Activated CD4-positive, alpha-beta T cell treated with anti-CD3 and anti-CD28 coated beads, Interleukin-2, amount 50 U/mL, for 48 hours (primary cell): ENCODE results near the gene NOC2L.

Source experiments
- DNase-seq, 2 experiments: peaks; one replicate each; pipeline ENCODE4 v3.0.0-alpha.2; 2020

The NOC2L gene

DNA sequence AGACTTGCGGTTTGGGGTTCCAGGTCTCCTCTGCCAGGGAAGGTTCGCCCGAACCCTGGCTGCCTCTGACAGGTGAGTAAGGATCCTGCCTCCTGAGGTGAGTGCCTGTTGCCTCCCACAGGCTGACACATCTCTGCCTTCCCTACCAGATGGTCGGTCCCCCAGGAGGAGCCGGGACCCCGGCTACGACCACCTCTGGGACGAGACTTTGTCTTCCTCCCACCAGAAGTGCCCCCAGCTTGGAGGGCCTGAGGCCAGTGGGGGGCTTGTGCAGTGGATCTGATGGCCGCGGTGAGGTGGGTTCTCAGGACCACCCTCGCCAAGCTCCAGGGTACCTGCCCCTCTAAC, 15.2 kb upstream of the NOC2L start:
- no peak for DNase-seq

DNA sequence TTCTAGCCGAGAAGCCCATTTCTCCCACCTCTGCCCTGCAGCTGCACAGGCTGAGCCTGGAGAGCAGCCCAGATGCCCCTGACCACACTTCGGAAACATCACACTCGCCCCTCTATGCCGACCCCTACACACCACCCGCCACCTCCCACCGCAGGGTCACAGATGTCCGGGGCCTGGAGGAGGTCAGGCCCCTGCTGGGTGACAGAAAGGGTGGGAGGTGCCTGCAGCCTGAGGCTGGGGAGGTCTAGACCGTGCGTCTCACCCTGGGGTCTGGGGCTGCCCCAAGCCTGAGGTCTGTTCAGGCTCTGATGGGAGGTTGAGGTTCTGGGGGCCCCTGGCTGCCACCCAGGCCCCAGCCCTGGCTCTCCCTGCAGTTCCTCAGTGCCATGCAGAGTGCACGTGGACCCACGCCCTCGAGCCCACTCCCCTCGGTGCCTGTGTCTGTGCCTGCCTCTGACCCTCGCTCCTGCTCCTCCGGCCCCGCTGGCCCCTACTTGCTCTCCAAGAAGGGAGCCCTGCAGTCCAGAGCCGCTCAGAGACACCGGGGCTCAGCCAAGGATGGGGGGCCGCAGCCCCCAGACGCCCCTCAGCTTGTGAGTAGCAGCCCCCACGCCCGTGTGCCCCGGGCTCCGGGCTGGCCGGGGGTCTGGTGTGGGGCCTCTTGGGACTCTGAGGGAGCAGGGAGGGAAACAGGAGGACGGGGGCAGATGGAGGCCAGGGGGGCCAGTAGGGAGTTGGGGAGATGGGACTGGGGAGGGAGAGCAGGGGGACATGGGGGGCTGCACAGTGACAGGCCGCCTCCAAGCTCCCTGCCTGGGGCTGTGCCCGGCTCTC, 14.6 kb upstream of the NOC2L start:
- no peak for DNase-seq

DNA sequence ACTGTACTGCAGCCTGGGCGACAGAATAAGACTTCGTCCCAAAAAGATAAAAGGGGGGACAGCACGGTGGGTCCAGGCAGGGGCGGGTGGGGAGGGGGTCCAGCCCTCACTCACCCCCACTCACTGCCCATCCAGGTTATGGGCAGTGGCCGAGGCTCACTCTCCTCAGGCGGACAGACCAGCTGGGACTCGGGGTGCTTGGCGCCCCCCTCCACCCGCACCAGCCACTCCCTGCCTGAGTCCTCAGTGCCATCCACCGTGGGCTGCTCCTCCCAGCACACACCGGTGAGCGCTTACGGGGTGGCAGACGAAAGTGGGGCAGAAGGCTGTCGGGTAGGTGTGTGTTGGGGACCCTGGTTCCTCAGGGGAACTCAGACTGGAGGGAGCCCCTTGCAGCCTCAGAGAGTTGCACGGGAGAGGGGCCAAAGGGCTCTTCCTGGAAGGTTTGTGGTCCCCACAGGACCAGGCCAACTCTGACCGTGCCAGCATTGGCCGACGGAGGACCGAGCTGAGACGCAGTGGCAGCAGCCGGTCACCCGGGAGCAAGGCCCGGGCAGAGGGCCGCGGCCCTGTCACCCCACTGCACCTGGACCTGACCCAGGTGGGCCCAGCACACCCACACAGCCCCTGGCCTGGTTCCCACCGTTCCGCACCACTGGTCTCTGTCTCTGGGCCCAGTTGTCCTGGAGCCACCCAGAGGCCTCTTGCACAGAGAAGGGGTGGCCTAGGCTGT, 13.8 kb upstream of the NOC2L start:
- DNase-seq: no peak

DNA sequence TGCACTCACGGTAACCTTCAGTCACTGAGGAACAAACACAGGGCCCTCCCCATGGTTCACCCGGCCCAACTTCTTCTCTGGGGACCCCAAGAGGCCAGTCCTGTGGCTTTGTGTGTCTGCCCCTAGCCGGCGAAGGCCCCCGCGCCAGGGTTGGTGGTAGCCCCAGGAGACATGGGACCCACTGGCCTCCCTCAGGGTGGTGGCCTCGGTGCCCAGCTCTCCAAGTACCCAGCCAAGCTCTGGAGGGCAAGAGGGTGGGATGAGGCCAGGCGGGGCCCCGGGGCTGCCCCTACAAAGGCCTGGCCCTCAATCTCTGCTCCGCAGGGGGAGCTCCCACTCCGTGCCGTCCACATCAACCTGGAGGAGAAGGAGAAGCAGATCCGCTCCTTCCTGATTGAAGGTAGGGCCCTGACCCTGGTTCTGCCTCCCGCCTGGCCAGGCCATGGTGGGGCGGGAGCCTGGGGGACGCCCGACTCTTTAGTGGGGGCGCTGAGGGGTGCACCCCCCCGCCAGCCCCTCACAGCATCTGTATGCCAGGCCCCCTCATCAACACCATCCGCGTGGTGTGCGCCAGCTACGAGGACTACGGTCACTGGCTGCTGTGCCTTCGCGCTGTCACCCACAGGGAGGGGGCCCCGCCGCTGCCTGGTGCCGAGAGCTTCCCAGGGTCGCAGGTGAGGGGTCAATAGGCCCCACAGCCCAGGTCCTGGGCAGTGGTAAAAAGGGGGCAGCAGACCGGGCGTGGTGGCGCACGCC, 12.9 kb upstream of the NOC2L start:
- no peak for DNase-seq

DNA sequence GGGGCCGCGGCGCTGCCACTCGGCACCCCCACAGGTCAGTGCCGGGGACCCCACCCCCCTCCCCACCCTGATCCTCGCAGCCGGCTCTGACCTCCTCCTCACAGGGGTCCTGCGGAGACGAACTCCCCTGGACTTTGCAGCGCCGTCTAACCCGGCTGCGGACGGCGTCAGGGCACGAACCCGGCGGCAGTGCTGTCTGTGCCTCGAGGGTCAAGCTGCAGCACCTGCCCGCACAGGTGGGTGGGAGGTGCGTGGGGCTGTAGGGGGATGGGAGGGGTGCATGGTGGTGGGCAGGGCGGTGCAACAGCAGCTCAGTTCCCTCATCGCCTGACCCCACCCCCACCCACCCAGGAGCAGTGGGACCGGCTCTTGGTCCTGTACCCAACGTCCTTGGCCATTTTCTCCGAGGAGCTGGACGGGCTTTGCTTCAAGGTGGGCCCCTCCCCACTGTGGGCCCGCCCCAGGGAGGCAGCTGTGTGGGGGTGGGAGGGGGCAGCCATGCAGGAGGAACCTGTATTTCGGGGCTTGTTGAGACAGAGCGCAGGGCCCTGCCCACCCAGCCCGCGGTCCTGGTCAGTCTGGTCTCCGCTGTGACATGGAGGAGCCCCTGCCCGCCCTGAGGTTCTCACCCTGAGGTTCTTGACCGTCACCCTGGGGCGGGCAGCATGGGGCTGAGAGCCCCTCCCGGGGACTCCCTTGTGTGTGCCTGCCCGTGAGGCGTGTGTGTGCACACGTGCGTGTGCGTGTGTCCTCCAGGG, 12.1 kb upstream of the NOC2L start:
- no peak for DNase-seq

DNA sequence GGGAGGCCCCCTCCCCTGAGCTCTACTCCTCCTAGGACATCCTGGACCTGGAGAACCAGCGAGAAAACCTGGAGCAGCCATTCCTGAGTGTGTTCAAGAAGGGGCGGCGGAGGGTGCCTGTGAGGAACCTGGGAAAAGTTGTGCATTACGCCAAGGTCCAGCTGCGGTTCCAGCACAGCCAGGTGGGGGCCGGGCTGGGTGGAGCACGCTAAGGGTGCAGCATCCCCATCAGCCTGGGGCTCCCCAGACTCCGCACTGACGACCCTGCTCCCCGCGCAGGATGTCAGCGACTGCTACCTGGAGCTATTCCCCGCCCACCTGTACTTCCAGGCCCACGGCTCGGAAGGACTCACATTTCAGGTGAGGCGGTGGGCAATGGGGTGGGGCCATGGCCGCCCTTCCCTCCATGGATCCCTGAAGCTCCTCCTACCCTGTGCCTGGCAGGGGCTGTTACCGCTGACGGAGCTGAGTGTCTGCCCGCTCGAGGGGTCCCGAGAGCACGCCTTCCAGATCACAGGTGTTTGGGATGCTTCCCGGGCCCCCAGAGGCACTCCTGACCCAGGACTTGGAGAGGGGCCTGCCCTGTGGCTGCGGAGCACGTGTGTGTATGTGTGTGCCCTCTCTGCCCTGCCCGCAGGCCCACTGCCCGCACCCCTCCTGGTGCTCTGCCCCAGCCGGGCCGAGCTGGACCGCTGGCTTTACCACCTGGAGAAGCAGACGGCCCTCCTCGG, 11.4 kb upstream of the NOC2L start:
- no peak for DNase-seq

DNA sequence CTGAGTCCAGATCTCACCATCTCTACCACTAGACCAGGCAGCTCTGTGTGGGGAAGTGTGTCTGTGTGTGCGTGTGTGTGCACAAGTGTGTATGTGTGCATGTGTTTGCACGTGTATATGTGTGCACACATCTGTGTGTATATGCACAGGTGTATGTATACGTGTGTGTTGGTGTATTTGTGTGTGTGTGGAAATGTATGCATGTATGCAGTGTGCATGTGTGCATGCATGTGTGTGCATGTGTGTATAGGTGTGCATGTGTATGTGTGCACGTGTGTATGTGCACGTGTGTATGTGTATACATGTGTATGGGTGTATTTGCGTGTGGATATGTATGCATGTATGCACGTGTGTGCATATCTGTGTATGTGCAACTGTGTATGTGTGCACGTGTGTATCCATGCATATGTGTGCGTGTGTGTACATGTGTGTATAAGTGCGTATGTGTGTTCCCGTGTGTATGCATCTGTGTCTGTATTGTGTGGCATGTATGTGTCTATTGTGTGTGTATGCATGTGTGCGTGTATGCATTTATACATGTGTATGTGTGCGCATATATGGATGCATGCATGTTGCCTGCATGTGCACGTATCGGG, 10.3 kb upstream of the NOC2L start:
- no peak for DNase-seq

DNA sequence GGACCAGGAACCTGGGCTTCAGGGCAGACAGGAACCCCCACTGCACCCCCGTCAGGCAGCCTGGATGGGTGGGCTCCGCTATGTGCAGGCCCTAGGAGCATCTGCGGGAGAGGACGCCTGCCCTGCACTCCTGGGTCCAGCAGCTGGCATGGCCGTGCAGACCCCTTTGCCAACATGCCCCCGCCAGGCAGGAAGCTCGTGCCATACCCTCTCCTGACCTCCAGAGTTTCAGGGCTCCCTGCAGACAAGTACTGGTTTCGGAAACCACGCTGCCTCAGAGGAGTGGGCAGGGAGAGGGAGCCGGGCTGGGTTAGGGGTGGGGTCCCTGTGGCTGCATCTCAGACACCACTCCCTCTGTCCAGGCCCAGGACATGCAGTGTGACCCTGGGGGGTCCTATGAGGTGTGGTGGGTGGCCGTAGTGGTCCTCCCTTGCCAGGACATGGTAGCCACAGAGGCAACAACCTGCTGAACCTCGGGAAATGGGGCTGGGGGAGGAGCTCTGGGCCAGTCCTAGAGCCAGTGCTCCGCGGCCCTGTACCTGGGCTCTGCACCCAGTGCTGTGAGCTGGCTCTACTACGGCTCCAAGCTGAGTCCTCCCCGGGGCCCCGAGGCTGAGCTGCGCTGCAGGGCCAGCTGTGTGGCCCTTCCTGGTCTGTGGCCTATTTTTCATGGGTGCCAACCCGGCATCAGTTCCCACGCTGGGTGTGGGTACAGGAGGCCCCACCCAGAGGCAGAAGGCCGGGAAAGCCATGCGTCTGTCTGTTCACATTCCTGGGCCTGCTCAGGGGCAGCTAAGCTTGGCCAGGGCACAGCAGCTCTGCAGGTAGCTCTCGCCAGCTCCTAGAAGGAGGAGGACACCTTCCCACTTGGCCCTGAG, 8.6 kb upstream of the NOC2L start:
- no peak for DNase-seq

DNA sequence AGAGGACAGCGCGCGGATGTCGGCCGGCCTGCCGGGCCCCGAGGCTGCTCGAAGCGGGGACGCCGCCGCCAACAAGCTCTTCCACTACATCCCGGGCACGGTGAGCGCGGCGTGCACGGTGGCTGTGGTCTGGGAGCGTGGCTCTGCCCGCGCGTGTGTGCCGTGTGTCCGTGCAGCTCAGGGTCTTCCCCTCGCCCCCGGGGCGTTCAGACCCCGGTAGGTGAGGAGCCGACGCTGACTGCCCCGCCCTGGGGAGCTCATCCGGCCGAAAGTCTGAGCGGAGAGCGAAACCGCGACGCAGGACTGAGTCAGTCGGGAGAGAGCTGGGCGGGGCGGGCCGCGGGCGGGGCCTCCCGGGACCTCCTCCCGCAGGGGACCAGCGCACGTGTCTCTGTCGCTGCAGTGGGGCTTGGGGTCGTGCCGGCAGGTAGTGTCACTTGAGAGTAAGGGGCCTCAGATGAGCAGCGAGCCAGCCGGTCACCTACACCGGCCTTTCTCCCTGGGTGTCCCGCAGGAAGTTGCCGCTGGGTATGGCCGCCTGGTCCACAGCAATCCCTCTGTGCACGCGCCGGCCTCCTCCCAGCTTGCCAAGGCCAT, 7.7 kb upstream of the NOC2L start:
- DNase-seq: peak; percentile 90 to 91

DNA sequence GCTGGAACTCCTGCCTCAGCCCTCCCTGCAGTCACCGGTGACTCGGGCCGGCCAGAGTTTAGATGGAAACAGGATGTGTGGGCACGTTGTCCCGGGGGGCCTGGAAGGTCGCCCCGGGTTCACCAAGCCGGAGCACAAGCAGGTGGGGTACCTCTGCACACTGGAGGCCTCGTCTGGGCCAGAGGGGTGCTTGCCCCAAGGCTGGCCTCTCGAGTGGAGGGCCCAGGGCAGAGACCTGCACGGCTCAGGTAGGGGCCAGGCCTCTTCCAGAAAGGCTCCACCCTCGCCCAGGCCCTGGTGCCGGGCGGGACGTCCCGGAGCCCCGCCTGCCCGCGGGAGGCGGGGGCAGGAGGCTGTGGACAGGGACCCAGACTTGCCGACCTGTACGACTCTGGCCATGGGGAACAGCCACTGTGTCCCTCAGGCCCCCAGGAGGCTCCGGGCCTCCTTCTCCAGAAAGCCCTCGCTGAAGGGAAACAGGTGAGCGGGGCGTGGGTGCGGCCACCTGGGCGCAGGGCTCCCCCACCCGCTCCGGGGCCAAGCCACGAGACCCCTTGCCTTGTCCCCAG, 7.2 kb upstream of the NOC2L start, which contains the start of gene PLEKHN1:
Gene PLEKHN1, plus strand, starts transcription at position 348 of the 569 bp plus-strand sequence. Its CDS starts 50 bp downstream, at position 398.
- peak; percentile 53 to 60 for DNase-seq

DNA sequence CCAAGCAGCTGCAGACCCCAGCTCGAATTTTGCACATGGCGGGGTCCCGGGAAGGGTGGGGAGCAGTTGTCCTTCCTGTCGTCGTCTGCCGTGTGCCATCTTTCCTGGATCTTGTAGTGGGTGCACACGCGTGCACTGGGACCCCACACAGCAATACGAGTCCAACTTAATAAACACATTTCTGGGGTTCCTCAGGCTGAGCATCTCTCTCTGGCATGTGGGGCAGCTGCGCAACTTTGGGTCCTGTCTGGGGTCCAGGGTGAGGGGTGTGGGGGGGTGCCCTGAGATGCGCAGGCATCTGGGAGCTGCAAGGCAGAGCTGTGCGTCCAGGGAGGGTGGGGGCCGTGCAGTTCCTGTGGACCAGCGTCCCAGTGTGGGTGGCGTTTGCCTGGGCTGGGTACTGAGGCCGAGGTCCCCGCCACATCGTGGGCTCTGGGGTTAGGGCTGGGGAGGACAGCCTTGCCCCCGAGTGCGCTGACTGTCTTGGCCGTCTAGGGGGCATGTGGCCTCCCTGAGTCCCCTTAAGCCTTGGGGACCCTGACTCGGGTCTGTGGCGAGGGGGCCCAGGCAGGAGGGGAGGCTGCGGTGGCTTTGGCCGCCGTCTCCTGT, 6.6 kb upstream of the NOC2L start:
- DNase-seq: no peak

DNA sequence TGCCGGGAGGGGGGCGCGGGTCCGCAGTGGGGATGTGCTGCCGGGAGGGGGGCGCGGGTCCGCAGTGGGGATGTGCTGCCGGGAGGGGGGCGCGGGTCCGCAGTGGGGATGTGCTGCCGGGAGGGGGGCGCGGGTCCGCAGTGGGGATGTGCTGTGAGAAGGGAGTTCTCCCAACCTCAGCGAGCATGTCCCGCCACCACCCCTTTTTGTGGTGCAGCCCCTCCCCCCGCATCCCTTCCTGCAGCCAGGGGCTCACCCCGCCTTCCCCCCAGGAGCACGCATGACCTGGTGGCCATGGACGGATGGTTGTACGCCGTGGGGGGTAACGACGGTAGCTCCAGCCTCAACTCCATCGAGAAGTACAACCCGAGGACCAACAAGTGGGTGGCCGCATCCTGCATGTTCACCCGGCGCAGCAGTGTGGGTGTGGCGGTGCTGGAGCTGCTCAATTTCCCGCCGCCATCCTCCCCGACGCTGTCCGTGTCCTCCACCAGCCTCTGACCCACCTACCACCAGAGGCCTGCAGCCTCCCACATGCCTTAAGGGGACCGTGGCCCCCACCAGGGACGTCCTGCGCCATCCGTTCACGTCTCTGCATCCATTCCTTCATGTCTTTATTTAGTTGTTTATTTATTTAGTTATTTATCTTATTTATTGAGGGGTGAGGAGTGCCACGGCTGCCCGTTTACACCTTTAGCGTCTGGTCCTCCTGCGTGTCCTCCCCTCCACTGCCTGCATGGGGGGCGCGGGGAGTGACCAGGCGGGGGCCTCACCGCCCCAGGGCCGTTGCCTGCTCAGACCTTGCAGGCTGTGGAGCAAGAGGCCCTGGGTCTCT, 5.9 kb upstream of the NOC2L start:
- DNase-seq: no peak

DNA sequence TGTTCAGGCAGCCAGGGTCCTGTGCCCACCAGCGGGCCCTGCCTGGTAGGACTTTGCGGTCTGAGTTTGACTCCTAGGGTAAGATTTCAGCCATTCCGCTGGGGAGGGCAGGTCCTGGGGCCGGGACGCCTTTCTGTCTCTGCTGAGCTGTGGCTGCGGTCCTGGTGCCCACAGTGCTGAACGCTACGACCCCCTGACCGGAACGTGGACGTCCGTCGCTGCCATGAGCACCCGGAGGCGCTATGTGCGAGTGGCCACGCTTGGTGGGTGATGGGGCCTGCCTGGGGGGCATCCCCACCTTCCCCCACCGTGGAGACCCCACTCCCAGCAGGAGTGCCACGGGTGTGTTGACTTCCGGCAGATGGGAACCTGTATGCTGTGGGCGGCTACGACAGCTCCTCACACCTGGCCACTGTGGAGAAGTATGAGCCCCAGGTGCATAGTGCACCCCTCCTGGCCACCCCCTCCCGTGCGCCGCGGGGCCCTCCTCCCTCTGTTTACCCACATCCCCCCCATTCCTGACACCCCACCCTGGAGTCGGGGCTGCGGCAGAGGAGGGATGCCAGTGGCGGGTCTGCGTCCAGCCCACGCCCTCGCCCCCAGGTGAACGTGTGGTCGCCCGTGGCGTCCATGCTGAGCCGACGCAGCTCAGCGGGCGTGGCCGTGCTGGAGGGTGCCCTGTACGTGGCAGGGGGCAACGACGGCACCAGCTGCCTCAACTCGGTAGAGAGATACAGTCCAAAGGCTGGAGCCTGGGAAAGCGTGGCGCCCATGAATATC, 4.9 kb upstream of the NOC2L start:
- DNase-seq: no peak

DNA sequence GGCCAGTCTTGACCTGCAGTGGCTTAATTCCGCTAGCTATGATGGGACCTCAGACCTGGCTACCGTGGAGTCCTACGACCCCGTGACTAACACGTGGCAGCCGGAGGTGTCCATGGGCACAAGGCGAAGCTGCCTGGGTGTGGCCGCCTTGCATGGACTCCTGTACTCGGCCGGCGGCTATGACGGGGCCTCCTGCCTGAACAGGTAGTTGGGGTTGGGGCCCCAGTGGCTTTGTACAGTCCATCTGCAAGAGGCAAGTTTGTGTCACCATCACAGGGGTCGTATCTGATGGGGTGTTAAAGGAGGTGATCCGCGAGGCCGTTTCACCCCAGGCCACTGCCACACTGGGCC, 4.2 kb upstream of the NOC2L start:
- DNase-seq: no peak

DNA sequence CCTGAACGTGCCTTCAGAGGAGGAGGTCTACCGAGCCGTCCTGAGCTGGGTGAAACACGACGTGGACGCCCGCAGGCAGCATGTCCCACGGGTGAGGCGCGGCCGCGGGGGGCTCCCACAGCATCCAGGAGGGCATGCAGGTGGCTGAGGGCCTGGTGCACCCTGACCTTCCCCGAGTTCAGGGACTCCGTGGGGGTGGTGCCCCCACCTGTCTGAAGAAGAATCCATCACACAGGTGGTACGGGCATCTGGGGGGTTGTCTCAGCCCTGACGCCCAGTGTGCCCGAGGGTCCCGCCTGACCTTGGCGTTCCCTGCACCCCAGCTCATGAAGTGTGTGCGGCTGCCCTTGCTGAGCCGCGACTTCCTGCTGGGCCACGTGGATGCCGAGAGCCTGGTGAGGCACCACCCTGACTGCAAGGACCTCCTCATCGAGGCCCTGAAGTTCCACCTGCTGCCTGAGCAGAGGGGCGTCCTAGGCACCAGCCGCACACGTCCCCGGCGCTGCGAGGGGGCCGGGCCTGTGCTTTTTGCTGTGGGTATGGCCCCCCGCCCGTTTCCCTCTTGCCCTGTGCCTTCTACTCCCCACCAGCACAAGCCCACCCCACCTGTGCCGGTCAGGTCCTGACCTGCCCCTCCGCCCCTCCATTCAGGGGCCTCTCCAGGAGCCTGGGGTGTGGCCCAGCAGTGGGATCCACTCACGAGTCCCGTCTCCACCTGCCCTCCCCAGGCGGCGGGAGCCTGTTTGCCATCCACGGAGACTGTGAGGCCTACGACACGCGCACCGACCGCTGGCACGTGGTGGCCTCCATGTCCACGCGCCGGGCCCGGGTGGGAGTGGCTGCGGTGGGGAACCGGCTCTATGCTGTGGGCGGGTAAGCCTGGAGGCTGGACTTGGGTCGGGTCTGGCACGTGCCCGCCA, 3.6 kb upstream of the NOC2L start:
- DNase-seq: no peak

DNA sequence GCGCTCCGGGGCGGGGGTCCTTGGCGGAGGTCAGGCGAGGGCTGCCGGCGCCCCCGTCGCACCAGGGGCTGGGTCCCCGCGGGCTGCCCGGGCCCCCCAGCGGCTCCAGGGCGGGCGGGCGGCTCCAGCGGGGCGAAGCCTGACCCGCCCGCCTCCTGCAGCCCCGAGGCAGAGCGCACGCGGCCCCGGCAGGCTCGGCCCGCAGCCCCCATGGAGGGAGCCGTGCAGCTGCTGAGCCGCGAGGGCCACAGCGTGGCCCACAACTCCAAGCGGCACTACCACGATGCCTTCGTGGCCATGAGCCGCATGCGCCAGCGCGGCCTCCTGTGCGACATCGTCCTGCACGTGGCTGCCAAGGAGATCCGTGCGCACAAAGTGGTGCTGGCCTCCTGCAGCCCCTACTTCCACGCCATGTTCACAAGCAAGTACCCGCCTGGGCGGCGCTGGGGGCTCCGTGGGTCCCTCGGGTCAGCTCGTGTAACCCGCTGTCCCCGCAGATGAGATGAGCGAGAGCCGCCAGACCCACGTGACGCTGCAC, 2.1 kb upstream of the NOC2L start:
- DNase-seq: no peak
